Fibroblast of lung (primary cell): ENCODE results near the gene RAPGEF3. TPM values are rescaled to one million over a fixed set of nuclear protein-coding genes. Genes with fewer than 3 reads are reported as not detected.

ENCODE experiments used
- DNase-seq, 2 donors: peaks; one replicate each; pipeline versions ENCODE4 v3.0.0 to v3.0.0-alpha.2; 2010; ENCODE audit warnings: low read depth in 2 of 2
- H2AFZ ChIP-seq: 2 replicates; pipeline ENCODE4 v1.5.1; 2012; ENCODE audit warnings: low read length, control low read depth, inconsistent platforms
- H3K27ac ChIP-seq: 2 replicates; pipeline ENCODE4 v1.5.1; 2011; ENCODE audit warnings: low read length, control low read depth; ENCODE audit not compliant: insufficient read depth
- H3K27me3 ChIP-seq: 2 replicates; pipeline ENCODE4 v1.5.1; 2011; ENCODE audit warnings: mild to moderate bottlenecking, low read length; ENCODE audit not compliant: control insufficient read depth, insufficient read depth
- H3K36me3 ChIP-seq: 2 replicates; pipeline ENCODE4 v1.5.1; 2011; ENCODE audit warnings: low read length; ENCODE audit not compliant: control insufficient read depth, insufficient read depth
- H3K4me1 ChIP-seq: 2 replicates; pipeline ENCODE4 v1.5.1; 2011; ENCODE audit warnings: low read length; ENCODE audit not compliant: control insufficient read depth, insufficient read depth; ENCODE audit errors: extremely low read depth
- H3K4me2 ChIP-seq: 2 replicates; pipeline ENCODE4 v1.5.1; 2011; ENCODE audit warnings: low read length, control low read depth; ENCODE audit not compliant: insufficient read depth; ENCODE audit errors: extremely low read depth
- H3K4me3 ChIP-seq, 4 experiments: fragments of 200-600 bp in 1 of 4; sonication (generic) in 1 of 4; replicated peaks in 1 of 4; 2 replicates each; pipeline ENCODE4 v1.5.1; 2011 to 2016; ENCODE audit warnings: low read length in 4 of 4, low read depth in 3 of 4, mild to moderate bottlenecking in 3 of 4, control low read depth in 2 of 4, inconsistent platforms in 1 of 4, mixed read lengths in 1 of 4; ENCODE audit not compliant: insufficient read depth in 1 of 4; ENCODE audit errors: control extremely low read depth in 1 of 4
- H3K79me2 ChIP-seq: 2 replicates; pipeline ENCODE4 v1.5.1; 2012; ENCODE audit warnings: mild to moderate bottlenecking, low read length, inconsistent platforms; ENCODE audit not compliant: control insufficient read depth, insufficient read depth
- H3K9ac ChIP-seq: 2 replicates; pipeline ENCODE4 v1.5.1; 2011; ENCODE audit warnings: mild to moderate bottlenecking, low read length, control low read depth; ENCODE audit not compliant: insufficient read depth
- H3K9me3 ChIP-seq: 2 replicates; pipeline ENCODE4 v1.5.1; 2012; ENCODE audit warnings: low read depth, low read length; ENCODE audit not compliant: control insufficient read depth, insufficient read depth
- H4K20me1 ChIP-seq: 2 replicates; pipeline ENCODE4 v1.5.1; 2011; ENCODE audit warnings: low read length; ENCODE audit not compliant: control insufficient read depth, insufficient read depth; ENCODE audit errors: extremely low read depth
- CTCF ChIP-seq, 2 donors: IDR thresholded peaks in 1 of 2; conservative IDR thresholded peaks in 1 of 2; 1 replicate in 1 of 2; 2 replicates in 1 of 2; pipeline ENCODE4 v1.5.1; 2011 to 2012; ENCODE audit warnings: low read length in 2 of 2, control low read depth in 1 of 2, inconsistent platforms in 1 of 2, low read depth in 1 of 2, mild to moderate bottlenecking in 1 of 2
- EZH2 ChIP-seq: IDR thresholded peaks from 2 replicates; pipeline ENCODE4 v1.5.1; 2012; ENCODE audit warnings: low read length, control low read depth, mild to moderate bottlenecking; ENCODE audit errors: missing control alignments
- polyA plus RNA-seq, 2 donors: library from polyadenylated mRNA; depleted of rRNA in 1 of 2; stranded (reverse) in 1 of 2; unstranded in 1 of 2; fragments of >200 nt; gene quantifications; 2 replicates each; pipeline ENCODE4 v1.2.1, GENCODE V29; 2011 to 2012; ENCODE audit warnings: missing spikeins in 1 of 2
- total RNA-seq: library from RNA; depleted of rRNA; stranded (reverse); fragments of >200 nt; gene quantifications from 2 replicates; pipeline ENCODE4 v1.2.1, GENCODE V29; 2014

RAPGEF3 gene
- total and polyA plus RNA-seq, 2 donors (not counting 1 experiment from before 2014, with no cell fraction given): 0.83 to 2.8 TPM

- Histone ChIP-seq H3K4me3 (no peak overlapping the region), H2AFZ (no peak overlapping the region), H3K79me2 (no peaks in the 10 kb centered on the region), H3K4me2 (no peak overlapping the region), H3K27me3 (no peaks in the 10 kb centered on the region), H3K4me1 (no peaks in the 10 kb centered on the region), H3K27ac (no peak overlapping the region), H3K9me3 (no peaks in the 10 kb centered on the region), H4K20me1 (no peaks in the 10 kb centered on the region), H3K9ac (no peak overlapping the region), H3K36me3 (no peaks in the 10 kb centered on the region)
- TF ChIP-seq EZH2 (no peak), CTCF (conservative IDR thresholded peaks at IDR 0.05 in 1 of 2, IDR thresholded peaks at IDR 0.05 in 1 of 2; ENCODE audit: low read depth in 1 of 2, low read length in 2 of 2) (no peak)
- no peak for DNase-seq
Observed at GRCh38 chr12:47698631-47699030, 60.0 kb downstream of the RAPGEF3 start.

GRCh38 chr12:47698055-47698454 is 60.6 kb downstream of the RAPGEF3 start:
- Histone ChIP-seq H3K4me1 (no peaks in the 10 kb centered on the region), H2AFZ (no peak overlapping the region), H3K36me3 (no peaks in the 10 kb centered on the region), H3K9ac (no peak overlapping the region), H3K27me3 (no peaks in the 10 kb centered on the region), H4K20me1 (no peaks in the 10 kb centered on the region), H3K4me3 (no peak overlapping the region), H3K4me2 (no peak overlapping the region), H3K27ac (no peak overlapping the region), H3K9me3 (no peaks in the 10 kb centered on the region), H3K79me2 (no peaks in the 10 kb centered on the region)
- no peak for DNase-seq
- TF ChIP-seq CTCF (conservative IDR thresholded peaks at IDR 0.05 in 1 of 2, IDR thresholded peaks at IDR 0.05 in 1 of 2; ENCODE audit: low read depth in 1 of 2, low read length in 2 of 2): no peak
- no peak for TF ChIP-seq EZH2

GRCh38 chr12:47689215-47689614 is 69.5 kb downstream of the RAPGEF3 start:
- no peak overlapping the region for H3K9ac ChIP-seq
- H3K4me3 ChIP-seq: no peak overlapping the region
- no peaks in the 10 kb centered on the region for H4K20me1 ChIP-seq
- no peaks in the 10 kb centered on the region for H3K4me1 ChIP-seq
- H3K27ac ChIP-seq: no peak overlapping the region
- H3K36me3 ChIP-seq: no peaks in the 10 kb centered on the region
- no peak for TF ChIP-seq EZH2
- no peak for TF ChIP-seq CTCF (conservative IDR thresholded peaks at IDR 0.05 in 1 of 2, IDR thresholded peaks at IDR 0.05 in 1 of 2; ENCODE audit: low read depth in 1 of 2, low read length in 2 of 2)
- no peak overlapping the region for H2AFZ ChIP-seq
- no peaks in the 10 kb centered on the region for H3K27me3 ChIP-seq
- DNase-seq: no peak
- no peaks in the 10 kb centered on the region for H3K79me2 ChIP-seq
- H3K4me2 ChIP-seq: no peak overlapping the region
- no peaks in the 10 kb centered on the region for H3K9me3 ChIP-seq
